IPS-NIHi7 (cell line): ENCODE results near the gene SEZ6L2.
"Not testable (repeated sequence)": the region's sequence is repeated elsewhere in the genome, so short reads cannot be mapped to it uniquely, and the experiment has no call there.

Experiments
- DNase-seq: peaks from one replicate; pipeline ENCODE4 v3.0.0; 2012; ENCODE audit warnings: mixed read lengths; ENCODE audit errors: extremely low spot score

The SEZ6L2 gene

GRCh38 chr16:29899516-29900101 lies at the start of gene SEZ6L2:
TSS of gene SEZ6L2 (minus strand) at chr16:29899550. CDS start at chr16:29899019, 531 bp downstream.
- peak; percentile 92 for DNase-seq

- DNase-seq, result no peak
Measured at GRCh38 chr16:29947897-29948296, 48.5 kb upstream of the SEZ6L2 start.

GRCh38 chr16:29943846-29944799 lies 44.8 kb upstream of the SEZ6L2 start:
- peak; percentile 77 for DNase-seq

GRCh38 chr16:29940656-29941055 lies 41.3 kb upstream of the SEZ6L2 start:
- no peak for DNase-seq

GRCh38 chr16:29931750-29932149 lies 32.4 kb upstream of the SEZ6L2 start:
- DNase-seq, result not testable (repeated sequence)

- no peak for DNase-seq
Measured at GRCh38 chr16:29927070-29927905, 27.9 kb upstream of the SEZ6L2 start.

GRCh38 chr16:29926711-29927052 lies 27.3 kb upstream of the SEZ6L2 start:
- no peak for DNase-seq

GRCh38 chr16:29925781-29926710 lies 26.7 kb upstream of the SEZ6L2 start, which contains the start of gene KCTD13:
TSS of gene KCTD13 (minus strand) at chr16:29926226. CDS start at chr16:29926033, 193 bp downstream.
- DNase-seq, result peak; percentile 99

- DNase-seq, result no peak
Measured at GRCh38 chr16:29925105-29925756, 25.9 kb upstream of the SEZ6L2 start.

- no peak for DNase-seq
Measured at GRCh38 chr16:29922986-29923501, 23.7 kb upstream of the SEZ6L2 start.

GRCh38 chr16:29922326-29922725 lies 23.0 kb upstream of the SEZ6L2 start:
- DNase-seq, result no peak

- DNase-seq, result no peak
Measured at GRCh38 chr16:29921034-29921385, 21.7 kb upstream of the SEZ6L2 start.

- no peak for DNase-seq
Measured at GRCh38 chr16:29920288-29921033, 21.1 kb upstream of the SEZ6L2 start.

GRCh38 chr16:29916979-29917378 lies 17.6 kb upstream of the SEZ6L2 start:
- no peak for DNase-seq

GRCh38 chr16:29915590-29916247 lies 16.4 kb upstream of the SEZ6L2 start:
- DNase-seq, result no peak

- no peak for DNase-seq
Measured at GRCh38 chr16:29913514-29913913, 14.2 kb upstream of the SEZ6L2 start.

GRCh38 chr16:29912087-29912486 lies 12.7 kb upstream of the SEZ6L2 start:
- no peak for DNase-seq

- no peak for DNase-seq
Measured at GRCh38 chr16:29911676-29912010, 12.3 kb upstream of the SEZ6L2 start.
